Hypothalamus (tissue), 51 donors: ENCODE results near the gene ENOPH1.

ENCODE experiments used
- DNase-seq, 51 donors: peaks; one replicate each; lab custom pipeline; 2025; lab: John Stamatoyannopoulos, UW

ENOPH1 gene

GRCh38 chr4:82425478-82425877 lies 4.9 kb upstream of the ENOPH1 start:
- no peak for DNase-seq

- DNase-seq, result peak in 1 of 51 donors; percentile 64
Observed at GRCh38 chr4:82428526-82428968, 1.8 kb upstream of the ENOPH1 start.

- DNase-seq, result peak; percentile 60 to 97 (median 86)
Observed at GRCh38 chr4:82428969-82429727, 1.2 kb upstream of the ENOPH1 start.

GRCh38 chr4:82429728-82430192 lies 630 bp upstream of the ENOPH1 start:
- peak in 29 of 51 donors; percentile 40 to 89 (median 69) for DNase-seq

- DNase-seq, result peak in 17 of 51 donors; percentile 13 to 84 (median 37)
Observed at GRCh38 chr4:82430964-82431745, 765 bp downstream of the ENOPH1 start.

GRCh38 chr4:82431831-82432230 lies 1.4 kb downstream of the ENOPH1 start:
- DNase-seq, result no peak

GRCh38 chr4:82432596-82432995 lies 2.2 kb downstream of the ENOPH1 start:
- no peak for DNase-seq

GRCh38 chr4:82433791-82434190 lies 3.4 kb downstream of the ENOPH1 start:
- no peak for DNase-seq

GRCh38 chr4:82434949-82435348 lies 4.6 kb downstream of the ENOPH1 start:
- no peak for DNase-seq

- DNase-seq, result no peak
Observed at GRCh38 chr4:82436130-82436529, 5.7 kb downstream of the ENOPH1 start.

- no peak for DNase-seq
Observed at GRCh38 chr4:82436780-82437179, 6.4 kb downstream of the ENOPH1 start.

- no peak for DNase-seq
Observed at GRCh38 chr4:82437285-82438005, 7.1 kb downstream of the ENOPH1 start.

- DNase-seq, result no peak
Observed at GRCh38 chr4:82439088-82439487, 8.7 kb downstream of the ENOPH1 start.

- no peak for DNase-seq
Observed at GRCh38 chr4:82447886-82448285, 17.5 kb downstream of the ENOPH1 start.

GRCh38 chr4:82450966-82451755 lies 20.8 kb downstream of the ENOPH1 start:
- DNase-seq, result no peak

- DNase-seq, result no peak
Observed at GRCh38 chr4:82452026-82452425, 21.6 kb downstream of the ENOPH1 start.

- DNase-seq, result no peak
Observed at GRCh38 chr4:82457266-82457665, 26.9 kb downstream of the ENOPH1 start.

- DNase-seq, result peak in 1 of 51 donors; percentile 5
Observed at GRCh38 chr4:82458729-82459128, 28.3 kb downstream of the ENOPH1 start.

- no peak for DNase-seq
Observed at GRCh38 chr4:82461710-82462109, 31.3 kb downstream of the ENOPH1 start.

GRCh38 chr4:82462415-82462831 lies 32.0 kb downstream of the ENOPH1 start:
- DNase-seq, result peak; percentile 4 to 93 (median 72)
